A673 (cell line): Measurements from ENCODE around the gene DYNC1LI1.

Source experiments
- EZH2 ChIP-seq: fragments of 200-600 bp; sonication (generic); IDR thresholded peaks from 2 replicates; pipeline ENCODE4 v1.6.1; 2017; ENCODE audit warnings: borderline replicate concordance, low read depth, mild to moderate bottlenecking, mixed read lengths, antibody characterized with exemption, low read length; ENCODE audit not compliant: poor library complexity, severe bottlenecking
- TF ChIP-seq, protein P1 (sequence below): fragments of 300-800, 200-600 bp; sonication (generic); conservative IDR thresholded peaks from 2 replicates; pipeline ENCODE4 v1.5.1; 2017; ENCODE audit warnings: low read depth, mild to moderate bottlenecking, antibody characterized with exemption, low read length, moderate library complexity, mixed read lengths

- TF ChIP-seq, protein P1, sequence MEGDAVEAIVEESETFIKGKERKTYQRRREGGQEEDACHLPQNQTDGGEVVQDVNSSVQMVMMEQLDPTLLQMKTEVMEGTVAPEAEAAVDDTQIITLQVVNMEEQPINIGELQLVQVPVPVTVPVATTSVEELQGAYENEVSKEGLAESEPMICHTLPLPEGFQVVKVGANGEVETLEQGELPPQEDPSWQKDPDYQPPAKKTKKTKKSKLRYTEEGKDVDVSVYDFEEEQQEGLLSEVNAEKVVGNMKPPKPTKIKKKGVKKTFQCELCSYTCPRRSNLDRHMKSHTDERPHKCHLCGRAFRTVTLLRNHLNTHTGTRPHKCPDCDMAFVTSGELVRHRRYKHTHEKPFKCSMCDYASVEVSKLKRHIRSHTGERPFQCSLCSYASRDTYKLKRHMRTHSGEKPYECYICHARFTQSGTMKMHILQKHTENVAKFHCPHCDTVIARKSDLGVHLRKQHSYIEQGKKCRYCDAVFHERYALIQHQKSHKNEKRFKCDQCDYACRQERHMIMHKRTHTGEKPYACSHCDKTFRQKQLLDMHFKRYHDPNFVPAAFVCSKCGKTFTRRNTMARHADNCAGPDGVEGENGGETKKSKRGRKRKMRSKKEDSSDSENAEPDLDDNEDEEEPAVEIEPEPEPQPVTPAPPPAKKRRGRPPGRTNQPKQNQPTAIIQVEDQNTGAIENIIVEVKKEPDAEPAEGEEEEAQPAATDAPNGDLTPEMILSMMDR, result no peak
- TF ChIP-seq EZH2, result no peak
Observed at GRCh38 chr3:32586356-32586755, 15.7 kb upstream of the DYNC1LI1 start.
